Measurements from ENCODE around the gene BSDC1.
"Not testable (repeated sequence)": the region's sequence is repeated elsewhere in the genome, so short reads cannot be mapped to it uniquely, and the experiment has no call there.

BSDC1 gene

DNA sequence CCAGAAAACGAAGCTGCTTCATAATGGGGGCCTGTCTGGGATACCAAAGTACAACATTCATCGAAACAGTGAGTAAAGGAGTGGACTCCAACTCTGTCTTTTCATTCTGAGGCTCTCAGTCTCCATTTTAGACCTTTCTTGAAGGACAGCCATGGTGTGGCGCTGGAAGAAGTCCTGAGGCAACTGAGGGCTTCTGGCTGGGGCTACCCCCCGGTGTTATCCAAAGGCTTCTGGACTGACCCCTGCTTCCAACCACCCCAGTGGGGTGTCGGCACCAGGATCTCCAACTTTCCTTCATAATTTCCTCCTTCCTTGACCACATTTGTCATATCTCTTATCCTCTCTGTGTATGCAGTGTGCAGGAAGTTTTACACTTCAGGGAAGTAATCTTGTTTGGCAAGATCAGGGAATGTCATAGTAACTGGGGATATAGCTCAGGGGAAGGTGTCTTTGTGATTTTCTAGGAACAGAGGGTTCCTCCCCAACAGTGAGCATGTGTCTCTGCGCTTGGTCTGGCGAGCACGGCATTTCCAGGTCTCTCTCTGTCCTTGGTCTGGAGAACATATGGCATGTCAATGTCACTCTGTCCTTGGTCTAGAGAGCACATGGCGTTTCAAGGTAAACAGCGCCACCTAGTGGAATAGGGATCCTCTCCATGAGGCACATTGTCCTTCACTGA is 19.4 kb upstream of the BSDC1 start:
- no peak overlapping the region for H2AFZ ChIP-seq (ENCODE audit: low read length, unreplicated experiment)

DNA sequence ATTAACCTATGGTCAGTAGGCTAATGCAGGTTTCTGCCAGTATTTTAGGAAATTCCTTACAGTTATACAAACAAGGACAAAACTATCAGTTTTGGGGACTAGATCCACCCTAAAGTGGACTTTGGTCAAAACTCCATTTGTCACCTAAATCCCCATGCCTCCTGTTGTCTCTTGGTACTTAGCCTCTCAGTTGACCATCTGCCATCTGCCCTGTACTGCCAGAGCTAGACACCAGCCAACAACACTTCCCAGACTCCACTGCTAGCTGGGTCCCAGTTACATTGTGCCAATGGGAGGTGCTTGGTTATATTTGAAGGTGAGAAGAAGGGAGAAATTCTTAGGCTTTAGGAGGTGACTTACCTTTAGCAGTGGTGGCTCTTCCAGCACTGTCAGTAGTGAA is 17.0 kb upstream of the BSDC1 start:
- no peak overlapping the region for H3K4me3 ChIP-seq (ENCODE audit: low read depth, low read length)
- no peaks in the 10 kb centered on the region for H3K79me2 ChIP-seq (ENCODE audit: control insufficient read depth, insufficient read depth, low read length, unreplicated experiment)
- H3K27ac ChIP-seq (ENCODE audit: low read depth, low read length): no peak overlapping the region
- H3K4me1 ChIP-seq (ENCODE audit: control insufficient read depth, insufficient read depth, low read length, unreplicated experiment): no peaks in the 10 kb centered on the region
- no peaks in the 10 kb centered on the region for H3K27me3 ChIP-seq (ENCODE audit: insufficient read depth, low read length)
- H3K36me3 ChIP-seq (ENCODE audit: insufficient read depth, low read length): no peaks in the 10 kb centered on the region
- no peak overlapping the region for H2AFZ ChIP-seq (ENCODE audit: low read length, unreplicated experiment)

More for the DNA sequence above, 19.4 kb upstream of the BSDC1 start:
- Histone ChIP-seq H3K79me2 (ENCODE audit: control insufficient read depth, insufficient read depth, low read length, unreplicated experiment) (no peaks in the 10 kb centered on the region), H3K27ac (ENCODE audit: low read depth, low read length) (no peak overlapping the region), H3K4me1 (ENCODE audit: control insufficient read depth, insufficient read depth, low read length, unreplicated experiment) (no peaks in the 10 kb centered on the region), H3K4me3 (ENCODE audit: low read depth, low read length) (no peak overlapping the region), H3K27me3 (ENCODE audit: insufficient read depth, low read length) (peaks cover 13% of the 10 kb centered on the region; the same call in 1 of the 2 replicates), H3K36me3 (ENCODE audit: insufficient read depth, low read length) (no peaks in the 10 kb centered on the region)

DNA sequence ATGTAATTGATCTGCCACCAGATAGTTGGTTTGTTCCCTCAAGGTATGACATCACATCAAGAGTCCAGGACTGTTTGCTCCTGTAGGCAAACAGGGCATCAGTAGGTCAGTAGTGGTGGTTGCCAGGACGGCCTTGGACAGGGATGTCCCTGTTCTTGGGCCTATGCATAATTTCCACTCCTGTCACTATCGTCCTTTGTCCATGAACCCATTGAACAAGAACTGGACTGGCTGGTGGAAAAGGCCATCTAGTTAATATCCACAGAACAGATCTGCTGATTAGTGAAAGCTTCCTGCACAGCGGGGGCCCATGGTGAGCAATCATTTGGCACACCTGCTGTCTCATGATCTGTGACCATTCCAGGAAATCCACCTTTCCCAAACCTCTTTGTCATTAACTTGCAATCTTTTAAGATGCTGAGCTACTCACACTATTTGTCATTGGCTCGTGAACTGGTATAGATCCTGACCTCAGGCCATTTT is 12.4 kb upstream of the BSDC1 start:
- Histone ChIP-seq H3K27ac (ENCODE audit: low read depth, low read length) (no peak overlapping the region), H3K36me3 (ENCODE audit: insufficient read depth, low read length) (no peaks in the 10 kb centered on the region), H2AFZ (ENCODE audit: low read length, unreplicated experiment) (no peak overlapping the region), H3K27me3 (ENCODE audit: insufficient read depth, low read length) (no peaks in the 10 kb centered on the region), H3K4me1 (ENCODE audit: control insufficient read depth, insufficient read depth, low read length, unreplicated experiment) (no peaks in the 10 kb centered on the region), H3K79me2 (ENCODE audit: control insufficient read depth, insufficient read depth, low read length, unreplicated experiment) (no peaks in the 10 kb centered on the region), H3K4me3 (ENCODE audit: low read depth, low read length) (no peak overlapping the region)

DNA sequence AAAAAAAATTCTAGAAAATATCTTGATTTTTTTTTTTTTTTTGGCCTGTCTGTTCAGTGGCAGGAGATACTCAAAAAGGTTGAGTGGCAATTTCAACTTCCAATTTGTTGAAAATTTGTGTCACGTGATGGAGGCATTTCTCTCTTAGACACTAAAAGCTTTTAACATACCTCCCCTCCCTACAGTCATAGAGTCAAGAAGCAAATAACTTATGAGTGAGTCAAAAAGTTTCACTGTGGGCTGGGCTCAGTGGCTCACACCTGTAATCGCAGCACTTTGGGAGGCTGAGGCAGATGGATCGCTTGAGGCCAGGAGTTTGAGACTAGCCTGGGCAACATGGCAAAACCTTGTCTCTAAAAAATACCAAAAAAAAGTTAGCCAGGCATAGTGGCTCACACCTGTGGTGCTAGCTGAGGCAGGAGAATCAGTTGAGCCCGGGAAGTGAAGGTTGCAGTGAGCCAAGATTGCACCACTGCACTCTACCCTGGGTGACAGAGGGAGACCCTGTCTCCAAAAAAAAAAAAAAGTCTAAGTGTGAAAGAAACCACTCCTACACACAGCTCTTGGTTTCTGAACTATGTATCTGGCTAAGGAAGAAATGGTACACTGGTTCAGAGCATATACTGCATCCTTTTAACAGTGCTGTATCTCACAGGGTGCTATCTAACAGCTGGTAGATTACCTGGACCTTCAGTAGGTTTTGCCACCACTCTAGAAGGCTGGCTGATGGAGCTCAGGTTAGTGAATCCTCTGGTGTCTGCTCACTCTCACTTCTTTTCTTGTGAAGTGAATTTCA is 11.6 kb upstream of the BSDC1 start:
- H3K4me1 ChIP-seq (ENCODE audit: control insufficient read depth, insufficient read depth, low read length, unreplicated experiment): no peaks in the 10 kb centered on the region
- H3K27ac ChIP-seq (ENCODE audit: low read depth, low read length): no peak overlapping the region
- H2AFZ ChIP-seq (ENCODE audit: low read length, unreplicated experiment): no peak overlapping the region
- H3K36me3 ChIP-seq (ENCODE audit: insufficient read depth, low read length): no peaks in the 10 kb centered on the region
- no peak overlapping the region for H3K4me3 ChIP-seq (ENCODE audit: low read depth, low read length)
- no peaks in the 10 kb centered on the region for H3K27me3 ChIP-seq (ENCODE audit: insufficient read depth, low read length)
- no peaks in the 10 kb centered on the region for H3K79me2 ChIP-seq (ENCODE audit: control insufficient read depth, insufficient read depth, low read length, unreplicated experiment)

DNA sequence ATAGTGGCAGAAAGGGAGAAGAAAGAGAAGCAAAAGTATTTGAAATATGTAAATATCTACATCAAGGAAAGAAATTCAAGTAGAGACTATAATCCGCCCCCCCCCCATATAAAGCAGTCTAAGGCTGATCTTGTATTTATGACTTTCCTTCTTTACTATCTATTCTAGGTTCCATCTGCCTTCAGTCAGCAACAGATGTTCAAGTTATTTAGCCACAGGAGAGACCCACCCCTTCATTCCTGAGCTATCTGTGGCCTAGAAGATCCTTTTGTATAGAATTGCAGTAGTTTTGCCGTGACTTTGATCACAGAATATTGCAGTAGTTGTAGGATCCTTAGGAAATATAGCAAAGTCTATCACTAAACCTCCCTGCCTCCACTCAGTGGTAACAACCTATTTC is 10.7 kb upstream of the BSDC1 start:
- Histone ChIP-seq H3K4me1 (ENCODE audit: control insufficient read depth, insufficient read depth, low read length, unreplicated experiment) (no peaks in the 10 kb centered on the region), H3K36me3 (ENCODE audit: insufficient read depth, low read length) (no peaks in the 10 kb centered on the region), H3K79me2 (ENCODE audit: control insufficient read depth, insufficient read depth, low read length, unreplicated experiment) (no peaks in the 10 kb centered on the region), H3K27ac (ENCODE audit: low read depth, low read length) (no peak overlapping the region), H2AFZ (ENCODE audit: low read length, unreplicated experiment) (no peak overlapping the region), H3K4me3 (ENCODE audit: low read depth, low read length) (no peak overlapping the region), H3K27me3 (ENCODE audit: insufficient read depth, low read length) (no peaks in the 10 kb centered on the region)

DNA sequence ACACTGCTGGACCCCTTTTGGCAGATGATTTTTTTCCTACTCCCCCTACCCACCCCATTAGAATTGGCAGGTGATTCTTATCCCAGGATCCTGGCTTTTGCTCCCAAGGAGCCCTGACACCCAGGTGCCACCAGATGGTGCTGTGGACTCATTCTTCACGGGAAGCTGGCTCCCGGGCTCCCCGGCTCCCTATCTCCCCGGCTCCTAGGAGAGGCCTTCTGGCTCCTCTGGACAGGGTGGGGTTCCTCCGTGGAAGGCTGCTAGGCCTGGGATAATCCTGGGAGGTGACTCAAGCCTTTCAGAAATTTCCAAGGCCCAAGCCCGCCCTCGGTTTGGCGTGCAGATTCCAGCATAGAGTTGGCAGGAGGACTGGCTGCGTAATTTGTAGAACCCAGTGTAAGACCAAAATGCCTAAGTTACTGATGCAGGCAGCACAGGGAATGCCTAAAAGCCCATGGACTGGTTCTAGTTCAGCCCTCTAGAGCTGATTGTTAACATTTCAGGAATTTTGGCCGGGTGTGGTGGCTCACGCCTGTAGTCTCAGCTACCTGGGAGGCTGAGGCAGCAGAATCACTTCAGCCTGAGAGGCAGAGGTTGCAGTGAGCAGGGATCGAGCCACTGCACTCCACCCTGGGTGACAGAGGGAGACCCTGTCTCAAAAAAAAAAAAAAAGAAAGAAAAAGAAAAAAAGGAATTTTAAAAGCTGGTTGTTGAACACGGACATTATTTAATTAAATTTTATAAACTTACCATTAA is 6.8 kb upstream of the BSDC1 start:
- Histone ChIP-seq H3K27ac (ENCODE audit: low read depth, low read length) (no peak overlapping the region), H2AFZ (ENCODE audit: low read length, unreplicated experiment) (peak overlapping the region; percentile 30), H3K36me3 (ENCODE audit: insufficient read depth, low read length) (no peaks in the 10 kb centered on the region)

DNA sequence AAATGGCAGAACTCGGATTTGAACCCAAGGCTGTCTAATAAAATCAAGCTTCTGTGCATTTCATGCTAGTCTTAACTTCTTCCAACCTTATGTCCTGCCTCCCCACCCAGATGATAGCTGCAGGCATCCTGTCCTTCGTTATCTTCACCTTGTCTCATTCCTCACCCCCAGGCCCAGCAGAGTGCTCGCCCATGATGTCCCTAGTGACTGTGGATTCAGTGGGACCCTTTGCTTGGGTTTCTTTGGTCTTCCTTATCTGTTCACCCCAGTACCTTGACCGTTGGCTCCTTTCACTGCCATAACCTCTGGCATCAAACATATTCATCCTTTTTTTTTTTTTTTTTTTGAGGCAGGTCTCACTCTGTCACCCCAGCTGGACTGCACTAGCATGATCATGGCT is 5.6 kb upstream of the BSDC1 start:
- Histone ChIP-seq H3K36me3 (ENCODE audit: insufficient read depth, low read length) (no peaks in the 10 kb centered on the region), H3K4me1 (ENCODE audit: control insufficient read depth, insufficient read depth, low read length, unreplicated experiment) (peaks cover 4% of the 10 kb centered on the region), H2AFZ (ENCODE audit: low read length, unreplicated experiment) (no peak overlapping the region), H3K79me2 (ENCODE audit: control insufficient read depth, insufficient read depth, low read length, unreplicated experiment) (no peaks in the 10 kb centered on the region), H3K27me3 (ENCODE audit: insufficient read depth, low read length) (no peaks in the 10 kb centered on the region), H3K27ac (ENCODE audit: low read depth, low read length) (no peak overlapping the region), H3K4me3 (ENCODE audit: low read depth, low read length) (no peak overlapping the region)

More for the DNA sequence above, 6.8 kb upstream of the BSDC1 start:
- H3K4me1 ChIP-seq (ENCODE audit: control insufficient read depth, insufficient read depth, low read length, unreplicated experiment): no peaks in the 10 kb centered on the region
- H3K27me3 ChIP-seq (ENCODE audit: insufficient read depth, low read length): no peaks in the 10 kb centered on the region
- no peak overlapping the region for H3K4me3 ChIP-seq (ENCODE audit: low read depth, low read length)
- H3K79me2 ChIP-seq (ENCODE audit: control insufficient read depth, insufficient read depth, low read length, unreplicated experiment): no peaks in the 10 kb centered on the region

DNA sequence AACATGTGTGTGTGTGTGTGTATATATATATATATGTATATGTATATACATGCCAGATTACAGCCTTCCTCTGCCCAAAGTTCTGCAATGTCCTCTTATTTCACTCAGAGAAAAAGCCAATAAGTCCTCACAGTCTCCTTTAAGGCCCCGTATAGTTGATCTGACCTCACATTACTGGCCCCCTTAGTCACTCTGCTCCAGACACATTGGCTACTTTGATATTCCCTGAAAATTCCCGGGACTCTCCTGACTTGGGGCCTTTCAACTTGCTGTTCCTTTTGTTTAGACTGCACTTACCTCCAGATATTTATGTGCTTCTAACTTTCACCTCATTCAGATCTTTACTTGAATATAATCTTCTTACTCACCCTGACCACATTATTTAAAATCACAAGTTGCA is 4.2 kb upstream of the BSDC1 start:
- no peak overlapping the region for H3K4me3 ChIP-seq (ENCODE audit: low read depth, low read length)
- no peaks in the 10 kb centered on the region for H3K36me3 ChIP-seq (ENCODE audit: insufficient read depth, low read length)
- no peak overlapping the region for H2AFZ ChIP-seq (ENCODE audit: low read length, unreplicated experiment)
- H3K4me1 ChIP-seq (ENCODE audit: control insufficient read depth, insufficient read depth, low read length, unreplicated experiment): peaks cover 6% of the 10 kb centered on the region
- H3K27me3 ChIP-seq (ENCODE audit: insufficient read depth, low read length): no peaks in the 10 kb centered on the region
- no peak overlapping the region for H3K27ac ChIP-seq (ENCODE audit: low read depth, low read length)
- H3K79me2 ChIP-seq (ENCODE audit: control insufficient read depth, insufficient read depth, low read length, unreplicated experiment): peaks cover 8% of the 10 kb centered on the region

DNA sequence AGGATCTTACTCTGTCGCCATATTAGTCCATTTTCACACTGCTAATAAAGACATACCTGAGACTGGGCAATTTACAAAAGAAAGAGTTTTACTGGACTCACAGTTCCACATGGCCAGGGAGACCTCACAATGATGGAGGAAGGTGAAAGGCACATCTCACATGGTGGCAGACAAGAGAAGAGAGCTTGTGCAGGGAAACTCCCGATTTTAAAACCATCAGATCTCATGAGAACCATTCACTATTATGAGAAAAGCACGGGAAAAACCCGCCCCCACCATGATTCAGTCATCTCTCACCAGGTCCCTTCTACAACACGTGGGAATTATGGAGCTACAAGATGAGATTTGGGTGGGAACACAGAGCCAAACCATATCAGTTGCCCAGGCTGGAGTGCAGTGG is 2.3 kb upstream of the BSDC1 start:
- Histone ChIP-seq H3K79me2 (ENCODE audit: control insufficient read depth, insufficient read depth, low read length, unreplicated experiment) (peaks cover 20% of the 10 kb centered on the region), H3K4me1 (ENCODE audit: control insufficient read depth, insufficient read depth, low read length, unreplicated experiment) (peaks cover 12% of the 10 kb centered on the region)
- not testable (repeated sequence) for H3K36me3 ChIP-seq (ENCODE audit: insufficient read depth, low read length); H3K27ac ChIP-seq (ENCODE audit: low read depth, low read length); H3K27me3 ChIP-seq (ENCODE audit: insufficient read depth, low read length); H3K4me3 ChIP-seq (ENCODE audit: low read depth, low read length); H2AFZ ChIP-seq (ENCODE audit: low read length, unreplicated experiment)

DNA sequence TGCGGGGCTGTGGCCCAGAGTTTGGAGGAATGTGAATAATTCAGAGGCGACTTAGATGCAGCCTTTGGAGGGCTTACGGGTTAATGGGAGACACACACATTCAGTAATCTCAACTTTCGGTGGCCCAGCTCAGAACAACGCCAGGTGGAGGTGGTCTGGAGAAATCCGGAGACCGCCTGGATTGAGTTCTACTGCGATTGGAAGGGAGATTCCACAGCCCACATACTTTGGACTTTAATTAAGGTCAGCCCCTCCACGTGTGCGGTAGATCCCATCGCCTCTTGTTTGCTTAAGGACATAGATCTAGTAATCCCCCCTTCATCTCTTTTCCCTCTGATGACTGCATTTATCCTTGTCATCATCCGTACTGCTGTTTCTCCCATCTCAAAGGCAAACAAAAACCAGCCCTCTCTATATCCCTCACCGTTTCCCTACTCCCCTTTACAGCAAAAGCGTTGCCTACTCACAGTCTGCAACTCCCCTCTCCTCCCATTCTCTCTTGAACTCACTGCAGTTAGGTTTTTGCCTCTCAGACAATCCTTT is 720 bp upstream of the BSDC1 start:
- Histone ChIP-seq H3K27ac (ENCODE audit: low read depth, low read length) (peak overlapping the region; percentile 76), H3K79me2 (ENCODE audit: control insufficient read depth, insufficient read depth, low read length, unreplicated experiment) (peaks cover 28% of the 10 kb centered on the region), H2AFZ (ENCODE audit: low read length, unreplicated experiment) (peak overlapping the region; percentile 92), H3K4me3 (ENCODE audit: low read depth, low read length) (peak overlapping the region; percentile 90), H3K36me3 (ENCODE audit: insufficient read depth, low read length) (peaks cover 8% of the 10 kb centered on the region; the same call in 1 of the 2 replicates), H3K4me1 (ENCODE audit: control insufficient read depth, insufficient read depth, low read length, unreplicated experiment) (peaks cover 12% of the 10 kb centered on the region), H3K27me3 (ENCODE audit: insufficient read depth, low read length) (no peaks in the 10 kb centered on the region)

All from ACC112 (cell line).